CD14-positive monocyte (primary cell): ENCODE data around the gene RAB11FIP5. TPM values are rescaled to one million over a fixed set of nuclear protein-coding genes. Genes with fewer than 3 reads are reported as not detected.

Source experiments
- DNase-seq, 3 donors: peaks; one replicate each; pipeline ENCODE4 v3.0.0-alpha.2; 2011 to 2022
- H2AFZ ChIP-seq: 2 replicates; pipeline ENCODE4 v1.6.0; 2012; ENCODE audit warnings: mild to moderate bottlenecking, low read depth, low read length, inconsistent platforms; ENCODE audit not compliant: insufficient read depth, poor library complexity, severe bottlenecking
- H3K27ac ChIP-seq, 2 donors: 1 replicate in 1 of 2; 2 replicates in 1 of 2; pipeline ENCODE4 v1.5.1; 2012 to 2013; ENCODE audit warnings: low read length in 2 of 2, control low read depth in 1 of 2, inconsistent platforms in 1 of 2, low read depth in 1 of 2, mild to moderate bottlenecking in 1 of 2
- H3K27me3 ChIP-seq, 2 donors: one replicate each; pipeline versions ENCODE4 v1.6.0 to v1.6.1; 2011 to 2013; ENCODE audit warnings: low read length in 2 of 2; ENCODE audit not compliant: control insufficient read depth in 2 of 2, insufficient read depth in 2 of 2
- H3K36me3 ChIP-seq, 2 donors: replicated peaks in 1 of 2; 1 replicate in 1 of 2; 2 replicates in 1 of 2; pipeline versions ENCODE4 v1.5.1 to v1.6.1; 2012 to 2013; ENCODE audit warnings: low read length in 2 of 2, control low read depth in 1 of 2, inconsistent platforms in 1 of 2, mild to moderate bottlenecking in 1 of 2; ENCODE audit not compliant: insufficient read depth in 2 of 2, control insufficient read depth in 1 of 2
- H3K4me1 ChIP-seq, 2 donors: 1 replicate in 1 of 2; 2 replicates in 1 of 2; pipeline versions ENCODE4 v1.5.1 to v1.6.1; 2012 to 2013; ENCODE audit warnings: low read length in 2 of 2, control low read depth in 1 of 2, inconsistent platforms in 1 of 2, mild to moderate bottlenecking in 1 of 2, moderate library complexity in 1 of 2; ENCODE audit not compliant: insufficient read depth in 2 of 2, control insufficient read depth in 1 of 2
- H3K4me2 ChIP-seq: replicated peaks from 2 replicates; pipeline ENCODE3; 2012; ENCODE audit warnings: low read length, moderate library complexity, mild to moderate bottlenecking; ENCODE audit not compliant: poor library complexity, severe bottlenecking; ENCODE audit errors: extremely low read depth
- H3K4me3 ChIP-seq, 3 experiments: fragments of 200-600 bp in 1 of 3; sonication (generic) in 1 of 3; replicated peaks in 1 of 3; 1 replicate in 2 of 3; 2 replicates in 1 of 3; pipeline ENCODE4 v1.5.1; 2011 to 2013; ENCODE audit warnings: low read length in 3 of 3, mild to moderate bottlenecking in 3 of 3, control low read depth in 2 of 3, low read depth in 2 of 3, inconsistent platforms in 1 of 3, moderate library complexity in 1 of 3
- H3K79me2 ChIP-seq: 2 replicates; pipeline ENCODE4 v1.6.0; 2012; ENCODE audit warnings: mild to moderate bottlenecking, control low read depth, inconsistent platforms, low read length, moderate library complexity; ENCODE audit not compliant: insufficient read depth
- H3K9ac ChIP-seq: 2 replicates; pipeline ENCODE4 v1.6.0; 2017; ENCODE audit warnings: low read length, mild to moderate bottlenecking; ENCODE audit not compliant: insufficient read depth, poor library complexity, severe bottlenecking
- H3K9me3 ChIP-seq, 2 donors: replicated peaks in 1 of 2; 1 replicate in 1 of 2; 2 replicates in 1 of 2; pipeline versions ENCODE4 v1.5.1 to v1.6.1; 2012 to 2013; ENCODE audit warnings: low read length in 2 of 2, control low read depth in 1 of 2; ENCODE audit not compliant: control insufficient read depth in 1 of 2, insufficient read depth in 1 of 2
- H4K20me1 ChIP-seq: 2 replicates; pipeline ENCODE4 v1.6.0; 2012; ENCODE audit warnings: mild to moderate bottlenecking, low read length, control low read depth, moderate library complexity; ENCODE audit not compliant: insufficient read depth
- H3K27ac Mint-ChIP-seq, 7 donors: one replicate each; pipeline ENCODE4 v1.8.0; 2020; ENCODE audit warnings: mild to moderate bottlenecking in 7 of 7, mixed read lengths in 7 of 7, moderate library complexity in 6 of 7, inconsistent platforms in 2 of 7
- H3K27me3 Mint-ChIP-seq, 3 donors: one replicate each; pipeline ENCODE4 v1.8.0; 2021 to 2022; ENCODE audit warnings: low read depth in 3 of 3, mild to moderate bottlenecking in 3 of 3, mixed read lengths in 3 of 3, moderate library complexity in 3 of 3, inconsistent platforms in 1 of 3
- H3K36me3 Mint-ChIP-seq, 2 donors: one replicate each; pipeline ENCODE4 v1.8.0; 2020; ENCODE audit warnings: mixed read lengths in 2 of 2, inconsistent platforms in 1 of 2, mild to moderate bottlenecking in 1 of 2
- H3K4me1 Mint-ChIP-seq: one replicate; pipeline ENCODE4 v1.8.0; 2020; ENCODE audit warnings: mild to moderate bottlenecking, mixed read lengths
- H3K4me3 Mint-ChIP-seq, 2 donors: one replicate each; pipeline ENCODE4 v1.8.0; 2020; ENCODE audit warnings: mild to moderate bottlenecking in 2 of 2, mixed read lengths in 2 of 2, moderate library complexity in 1 of 2
- H3K9me3 Mint-ChIP-seq, 7 donors: one replicate each; pipeline ENCODE4 v1.8.0; 2020 to 2022; ENCODE audit warnings: mixed read lengths in 7 of 7, mild to moderate bottlenecking in 6 of 7, moderate library complexity in 6 of 7, inconsistent platforms in 2 of 7
- CTCF ChIP-seq: fragments of 200-600 bp; IDR thresholded peaks from one replicate; pipeline ENCODE4 v1.8.0; 2022; ENCODE audit warnings: antibody characterized with exemption, mild to moderate bottlenecking
- WGBS: methylation state at CpG from one replicate; pipeline ENCODE4 v1.1.5; 2013; ENCODE audit warnings: missing lambda C conversion rate; ENCODE audit not compliant: insufficient coverage; 5-methylcytosine and 5-hydroxymethylcytosine counted together
- intact Hi-C, 2 donors: fragments of 100-400 bp; cut with micrococcal nuclease; formaldehyde crosslinking; loops; one replicate each; pipeline versions ENCODE4 v1.15.0 to v1.15.1; 2023
- polyA plus RNA-seq, 3 donors: library from polyadenylated mRNA; depleted of rRNA in 1 of 3; unstranded in 2 of 3; stranded (reverse) in 1 of 3; fragments of 300-500 nt in 2 of 3; fragments of >200 nt in 1 of 3; fragmentation: Illumina TruSeq in 2 of 3; gene quantifications; 1 replicate in 2 of 3; 2 replicates in 1 of 3; pipeline ENCODE4 v1.2.3, GENCODE V29; 2012 to 2021

Gene RAB11FIP5
- polyA plus RNA-seq, 3 donors, result 0.57 to 0.93 (median 0.61) TPM

DNA sequence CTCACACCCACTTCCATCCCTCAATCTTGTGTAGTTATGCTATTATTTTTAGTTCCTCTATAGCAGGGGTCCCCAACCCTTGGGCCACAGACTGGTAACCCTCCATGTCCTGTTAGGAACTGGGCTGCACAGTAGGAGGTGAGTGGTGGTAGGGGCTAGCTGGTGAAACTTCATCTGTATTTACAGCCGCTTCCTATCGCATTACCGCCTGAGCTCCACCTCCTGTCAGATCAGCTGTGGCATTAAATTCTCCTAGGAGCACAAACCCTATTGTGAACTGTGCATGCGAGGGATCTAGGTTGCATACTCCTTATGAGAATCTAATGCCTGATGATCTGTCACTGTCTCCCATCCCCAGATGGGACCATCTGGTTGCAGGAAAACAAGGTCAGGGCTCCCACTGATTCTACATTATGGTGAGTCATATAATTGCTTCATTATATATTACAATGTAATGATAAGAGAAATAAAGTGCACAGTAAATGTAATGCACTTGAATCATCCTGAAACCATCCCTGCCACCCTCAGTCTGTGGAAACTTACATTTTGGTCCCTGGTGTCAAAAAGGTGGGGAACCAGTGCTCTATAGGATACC is 1.6 kb upstream of the RAB11FIP5 start:
- TF ChIP-seq CTCF, result no peak
- Histone ChIP-seq H3K4me3 (no peak overlapping the region), H3K27me3 (peaks cover 37 to 60% of the 10 kb centered on the region in 2 donors), H3K79me2 (no peaks in the 10 kb centered on the region), H3K9ac (no peak overlapping the region), H3K4me2 (no peak overlapping the region), H4K20me1 (no peaks in the 10 kb centered on the region), H3K9me3 (peaks cover 0 to 4% of the 10 kb centered on the region in 2 donors), H2AFZ (no peak overlapping the region), H3K36me3 (no peaks in the 10 kb centered on the region), H3K27ac (no peak overlapping the region), H3K4me1 (peaks cover 12 to 26% of the 10 kb centered on the region in 2 donors)
- H3K4me1 Mint-ChIP-seq, result peaks cover 18% of the 10 kb centered on the region
- intact Hi-C loops, result no loop called here
- no peak overlapping the region for H3K27ac Mint-ChIP-seq
- no peak for DNase-seq
- H3K9me3 Mint-ChIP-seq, result peaks cover 0 to 17% (median 6%) of the 10 kb centered on the region in 7 donors
- 100% methylated on average over 1 of the region's 4 CpGs for WGBS
- peaks cover 3 to 12% of the 10 kb centered on the region in 2 donors for H3K36me3 Mint-ChIP-seq
- peak overlapping the region in 1 of 2 donors; percentile 55 for H3K4me3 Mint-ChIP-seq
- peaks cover 52 to 76% (median 67%) of the 10 kb centered on the region in 3 donors for H3K27me3 Mint-ChIP-seq

DNA sequence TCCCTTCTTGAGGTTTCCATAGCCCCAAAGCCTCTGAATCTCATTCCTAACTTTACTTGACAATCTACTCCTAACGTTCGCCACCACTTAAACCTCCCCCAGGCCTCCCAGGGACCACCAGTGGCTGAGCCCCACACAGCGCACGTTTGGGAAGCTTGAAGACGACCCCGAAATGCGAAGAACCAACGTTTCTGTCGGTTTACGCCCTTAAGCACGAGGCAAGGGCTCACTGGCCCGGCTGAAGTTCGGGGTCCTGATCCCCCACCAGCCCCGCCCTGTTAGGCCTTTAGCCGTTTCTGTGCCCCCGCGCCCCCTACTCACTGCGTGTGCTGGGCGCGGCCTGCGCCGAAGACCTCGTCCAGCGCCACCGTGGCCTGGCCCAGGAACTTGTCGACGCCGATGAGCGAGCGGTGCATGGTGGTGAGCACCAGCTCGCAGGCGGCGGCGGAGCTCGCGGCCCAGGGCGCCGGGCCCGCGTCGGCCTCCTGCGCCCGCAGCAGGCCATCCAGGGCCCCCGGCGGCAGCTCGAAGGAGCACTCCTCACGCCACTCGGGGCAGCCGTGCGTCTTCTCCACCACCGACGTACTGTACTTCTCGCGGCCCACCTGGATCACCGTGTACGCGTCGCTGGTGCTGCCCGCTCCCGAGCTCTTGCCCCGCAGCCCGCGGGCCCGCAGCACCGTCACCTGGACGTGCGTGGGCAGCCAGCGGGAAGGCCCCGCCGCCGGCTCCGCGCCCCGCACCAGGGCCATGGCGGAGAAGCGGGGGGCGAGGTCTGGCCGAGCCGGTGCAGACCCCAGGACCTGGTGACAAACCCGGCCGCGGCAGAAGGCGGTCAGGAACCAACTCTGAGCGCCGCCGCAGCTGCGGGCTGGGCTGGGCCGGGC is 479 bp downstream of the RAB11FIP5 start:
- Mint-ChIP-seq H3K27me3 (peaks cover 53 to 85% (median 73%) of the 10 kb centered on the region in 3 donors), H3K4me3 (peak overlapping the region; percentile 77 to 91), H3K27ac (no peak overlapping the region), H3K9me3 (peaks cover 0 to 17% (median 6%) of the 10 kb centered on the region in 7 donors), H3K4me1 (peaks cover 22% of the 10 kb centered on the region), H3K36me3 (peaks cover 3 to 12% of the 10 kb centered on the region in 2 donors)
- WGBS, result 1% methylated on average over 82 of the region's 88 CpGs
- Histone ChIP-seq H3K9ac (peak overlapping the region; percentile 61), H3K27ac (no peak overlapping the region), H3K4me1 (peaks cover 12 to 33% of the 10 kb centered on the region in 2 donors), H3K36me3 (no peaks in the 10 kb centered on the region), H3K27me3 (peaks cover 37 to 66% of the 10 kb centered on the region in 2 donors), H3K9me3 (peaks cover 0 to 4% of the 10 kb centered on the region in 2 donors), H4K20me1 (no peaks in the 10 kb centered on the region), H3K4me3 (peak overlapping the region; percentile 14 to 80 (median 52)), H2AFZ (peak overlapping the region; percentile 80), H3K4me2 (peak overlapping the region; percentile 95), H3K79me2 (no peaks in the 10 kb centered on the region)
- peak in 2 of 3 donors; percentile 11 to 16 for DNase-seq
- intact Hi-C loops, result no loop called here
- no peak for TF ChIP-seq CTCF
